GM12874 (cell line): ENCODE measurements around the gene RPS23.

ENCODE experiments used
- CTCF ChIP-seq: IDR thresholded peaks from 2 replicates; pipeline ENCODE4 v1.5.1; 2011; ENCODE audit warnings: low read depth, mild to moderate bottlenecking, control low read depth, low read length, moderate library complexity; ENCODE audit not compliant: insufficient read depth

RPS23 gene

DNA sequence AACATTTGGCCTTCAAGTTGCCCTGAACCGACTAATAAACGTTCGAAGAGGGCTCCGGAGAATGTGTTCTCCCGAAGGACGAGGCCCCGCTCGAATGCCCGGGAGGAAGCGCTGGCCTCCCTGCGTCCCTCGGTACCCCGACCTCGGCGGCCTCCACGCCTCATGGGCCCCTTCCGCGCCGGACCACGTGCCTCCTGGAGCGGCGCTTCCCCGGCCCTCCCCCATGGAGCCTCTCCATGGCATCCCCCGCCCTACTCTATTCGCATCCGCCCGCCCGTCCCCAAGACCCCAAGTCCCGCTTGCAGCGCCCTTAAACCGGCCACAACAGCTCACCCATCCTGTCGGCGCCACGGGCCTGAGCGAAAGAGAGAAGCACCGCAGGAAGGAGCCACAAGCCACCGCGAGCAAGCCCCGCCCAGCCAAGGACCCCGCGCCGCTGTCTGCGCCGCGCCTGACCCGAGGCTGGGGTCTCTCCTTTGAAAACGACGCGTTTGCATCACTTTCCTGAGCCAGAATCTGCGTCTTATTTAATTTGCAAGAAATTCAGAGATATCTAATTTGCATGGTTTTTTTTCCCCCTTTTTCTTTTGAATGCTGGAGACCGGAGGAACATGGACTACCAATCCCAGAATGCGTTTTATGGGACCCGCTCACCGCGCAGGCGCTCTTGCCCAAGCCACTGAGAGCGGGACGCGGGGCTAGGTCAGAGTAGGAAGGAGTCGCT lies at the start of gene RPS23:
Gene RPS23 (minus strand): TSS at position 368 of the 724 bp plus-strand sequence. CDS start 31 bp downstream, at position 337.
- TF ChIP-seq CTCF = no peak

DNA sequence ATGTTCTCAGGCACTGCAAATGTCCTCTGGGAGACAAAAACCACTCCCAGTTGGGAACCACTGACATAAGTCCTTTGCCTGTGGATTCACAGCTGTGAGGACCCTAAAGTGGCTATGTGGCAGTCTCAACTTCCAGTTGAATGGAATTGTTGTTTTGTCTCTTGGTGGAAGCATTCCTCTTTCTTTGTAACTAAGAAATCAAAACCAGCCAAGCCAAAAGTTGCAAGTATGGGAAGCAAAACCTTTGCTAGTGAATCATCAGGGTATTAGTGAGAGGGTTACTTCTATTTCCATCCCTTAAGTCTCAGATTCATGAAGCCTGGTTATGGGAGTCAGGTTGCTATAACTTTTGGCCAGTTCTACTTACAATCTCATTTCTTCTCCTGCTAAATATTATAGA lies 49.8 kb upstream of the RPS23 start:
- no peak for TF ChIP-seq CTCF

DNA sequence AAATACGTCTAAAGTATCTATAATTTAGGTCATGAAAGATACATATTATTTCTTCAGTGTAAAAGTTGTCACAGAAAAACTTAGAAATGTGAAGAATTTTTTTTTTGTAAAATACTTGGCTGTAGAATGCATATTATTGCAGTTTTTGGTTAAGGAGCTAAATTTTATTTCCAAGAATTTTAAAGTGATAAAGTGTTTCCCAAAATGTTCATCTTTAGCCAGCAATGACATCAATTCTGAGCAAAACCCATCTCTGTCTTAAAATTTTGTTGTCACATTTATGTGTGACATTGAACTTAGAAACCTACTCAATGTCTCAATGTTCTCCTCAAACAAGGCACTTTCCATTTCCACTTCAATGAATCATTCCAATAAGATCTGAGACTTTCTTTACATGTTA lies 47.8 kb upstream of the RPS23 start:
- no peak for TF ChIP-seq CTCF

- TF ChIP-seq CTCF = no peak
These were observed 47.0 kb upstream of the RPS23 start for GRCh38 chr5:82325155-82325554.

- TF ChIP-seq CTCF = no peak
These were observed 42.8 kb upstream of the RPS23 start for GRCh38 chr5:82320966-82321365.

GRCh38 chr5:82319651-82320376 lies 41.7 kb upstream of the RPS23 start:
- TF ChIP-seq CTCF = no peak

DNA sequence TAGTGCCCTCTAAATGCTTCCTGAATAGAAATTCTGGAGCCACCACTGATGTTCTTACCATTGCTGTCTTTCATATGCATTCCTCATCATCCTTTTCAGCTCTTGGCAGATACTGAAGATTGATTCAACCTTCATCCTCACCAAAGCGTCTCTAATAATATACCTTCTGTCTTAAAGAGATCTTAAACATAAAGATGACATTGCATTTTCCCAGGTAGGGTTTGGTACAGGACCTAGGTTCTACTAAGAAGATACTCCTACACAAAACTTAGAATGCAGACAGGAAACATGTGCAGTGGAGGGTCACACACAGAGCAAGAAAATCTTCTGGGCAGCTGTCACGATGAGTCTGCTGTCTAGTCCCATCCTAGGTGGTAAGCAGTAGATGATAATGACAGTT lies 41.0 kb upstream of the RPS23 start:
- no peak for TF ChIP-seq CTCF
